Mesendoderm (in vitro differentiated cells): ENCODE results near the gene FAM81B.
A peak's percentile ranks its signal among the peaks of the same experiment; 100 is the strongest.
"Not testable (repeated sequence)": the region's sequence is repeated elsewhere in the genome, so short reads cannot be mapped to it uniquely, and the experiment has no call there.

Experiments
- DNase-seq: peaks from one replicate; pipeline ENCODE4 v3.0.0; 2013
- H2AK5ac ChIP-seq: 2 replicates; pipeline ENCODE4 v1.6.1; 2013; ENCODE audit warnings: low read length, inconsistent platforms
- H2BK120ac ChIP-seq: 2 replicates; pipeline ENCODE4 v1.6.1; 2013; ENCODE audit warnings: low read depth, mild to moderate bottlenecking, low read length, moderate library complexity, mixed read lengths
- H2BK15ac ChIP-seq: replicated peaks from 2 replicates; pipeline ENCODE4 v1.6.1; 2013; ENCODE audit warnings: low read depth, mild to moderate bottlenecking, moderate library complexity
- H2BK5ac ChIP-seq: 2 replicates; pipeline ENCODE4 v1.6.1; 2013; ENCODE audit warnings: low read length, inconsistent platforms
- H3K18ac ChIP-seq: 2 replicates; pipeline ENCODE4 v1.6.1; 2013; ENCODE audit warnings: mild to moderate bottlenecking, low read length, mixed read lengths
- H3K23ac ChIP-seq: one replicate; pipeline ENCODE4 v1.6.1; 2013; ENCODE audit warnings: low read length
- H3K27ac ChIP-seq: 2 replicates; pipeline ENCODE4 v1.5.1; 2013; ENCODE audit warnings: low read depth, mild to moderate bottlenecking, inconsistent platforms, low read length, moderate library complexity
- H3K27me3 ChIP-seq: 2 replicates; pipeline ENCODE4 v1.6.1; 2013; ENCODE audit warnings: low read length, control low read depth, mild to moderate bottlenecking, inconsistent platforms; ENCODE audit not compliant: insufficient read depth, poor library complexity
- H3K36me3 ChIP-seq: 2 replicates; pipeline ENCODE4 v1.6.1; 2013; ENCODE audit warnings: low read length, inconsistent platforms; ENCODE audit not compliant: control insufficient read depth, insufficient read depth
- H3K4ac ChIP-seq: one replicate; pipeline ENCODE4 v1.6.1; 2013; ENCODE audit warnings: low read depth, mild to moderate bottlenecking, low read length, moderate library complexity
- H3K4me1 ChIP-seq: 2 replicates; pipeline ENCODE4 v1.6.1; 2013; ENCODE audit warnings: low read depth, low read length, inconsistent platforms; ENCODE audit not compliant: control insufficient read depth
- H3K4me2 ChIP-seq: 2 replicates; pipeline ENCODE4 v1.6.1; 2013; ENCODE audit warnings: low read length
- H3K4me3 ChIP-seq: 2 replicates; pipeline ENCODE4 v1.5.1; 2013; ENCODE audit warnings: mild to moderate bottlenecking, low read length
- H3K56ac ChIP-seq: one replicate; pipeline ENCODE4 v1.6.1; 2013; ENCODE audit warnings: low read length
- H3K79me1 ChIP-seq: 2 replicates; pipeline ENCODE4 v1.6.1; 2013; ENCODE audit warnings: low read length, inconsistent platforms
- H3K79me2 ChIP-seq: 2 replicates; pipeline ENCODE4 v1.6.1; 2013; ENCODE audit warnings: mild to moderate bottlenecking, low read length; ENCODE audit not compliant: control insufficient read depth, insufficient read depth
- H3K9ac ChIP-seq: 2 replicates; pipeline ENCODE4 v1.6.1; 2013; ENCODE audit warnings: low read length, inconsistent platforms
- H4K5ac ChIP-seq: one replicate; pipeline ENCODE4 v1.6.1; 2013; ENCODE audit warnings: low read length
- H4K8ac ChIP-seq: one replicate; pipeline ENCODE4 v1.6.1; 2013; ENCODE audit warnings: low read depth, mild to moderate bottlenecking, control low read depth, low read length, moderate library complexity
- WGBS: extraction: QIAGEN DNeasy Blood & Tissue Kit; methylation state at CpG from one replicate; pipeline ENCODE4 v1.1.7; 2013; ENCODE audit warnings: low lambda C conversion rate, missing lambda C conversion rate; ENCODE audit not compliant: insufficient coverage; ENCODE audit errors: extremely low coverage; 5-methylcytosine and 5-hydroxymethylcytosine counted together

The FAM81B gene

DNA sequence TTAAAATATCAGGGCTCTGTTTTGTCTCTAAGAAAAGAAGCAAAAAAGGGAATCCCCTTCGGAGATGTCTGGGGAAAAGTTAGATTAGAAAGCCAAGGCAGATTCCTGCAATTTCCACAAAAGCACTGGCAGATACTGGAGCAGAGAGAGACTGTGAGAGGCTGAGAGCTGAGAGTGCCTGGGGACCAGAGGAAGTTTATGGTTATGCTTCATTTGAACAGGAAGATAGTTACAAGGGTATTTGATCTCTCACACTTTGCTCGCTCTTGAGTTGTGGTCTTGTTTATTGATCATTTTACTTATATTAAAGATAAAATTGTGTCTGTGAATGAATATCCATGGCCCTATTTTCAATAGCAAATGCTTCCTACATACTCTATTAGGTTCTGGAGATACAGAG is 32.8 kb upstream of the FAM81B start:
- no peaks in the 10 kb centered on the region for H3K36me3 ChIP-seq
- no peak overlapping the region for H3K4me2 ChIP-seq
- H3K27me3 ChIP-seq, result no peaks in the 10 kb centered on the region
- H3K9ac ChIP-seq, result no peak overlapping the region
- no peak for DNase-seq
- H3K56ac ChIP-seq, result no peak overlapping the region
- no peak overlapping the region for H3K27ac ChIP-seq
- H4K8ac ChIP-seq, result no peak overlapping the region
- no peak overlapping the region for H2BK120ac ChIP-seq
- no peak overlapping the region for H2BK5ac ChIP-seq
- no peak overlapping the region for H3K18ac ChIP-seq
- no peaks in the 10 kb centered on the region for H3K79me2 ChIP-seq
- H4K5ac ChIP-seq, result no peak overlapping the region
- H3K23ac ChIP-seq, result no peak overlapping the region
- H2AK5ac ChIP-seq, result no peak overlapping the region
- H3K4me1 ChIP-seq, result no peaks in the 10 kb centered on the region
- no peak overlapping the region for H2BK15ac ChIP-seq
- no peak overlapping the region for H3K4me3 ChIP-seq
- no CpG with 5 or more reads among the region's 2 CpGs for WGBS
- no peak overlapping the region for H3K4ac ChIP-seq
- H3K79me1 ChIP-seq, result no peaks in the 10 kb centered on the region

DNA sequence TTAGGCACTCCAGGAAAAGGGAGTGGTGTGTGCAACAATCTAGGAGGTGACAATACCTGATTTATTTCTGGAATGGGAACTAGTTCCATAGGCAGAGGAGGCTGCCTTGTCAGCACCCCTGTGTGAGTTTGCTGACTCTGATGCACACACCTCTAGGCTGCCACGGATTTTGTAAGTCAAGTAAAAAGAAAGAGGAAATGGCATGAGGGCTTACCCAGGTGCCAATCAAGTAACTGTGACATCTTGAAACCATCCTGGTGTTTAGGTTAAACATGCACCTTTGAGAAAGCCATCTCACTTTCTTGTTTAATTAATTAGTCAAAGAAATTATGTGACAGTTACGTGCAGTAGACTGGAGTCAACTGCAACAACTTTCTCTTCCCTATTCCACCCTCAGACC is 32.3 kb upstream of the FAM81B start:
- no peak overlapping the region for H2BK5ac ChIP-seq
- no peaks in the 10 kb centered on the region for H3K79me1 ChIP-seq
- no peak overlapping the region for H3K27ac ChIP-seq
- WGBS, result no CpG with 5 or more reads among the region's 2 CpGs
- no peak overlapping the region for H3K4me2 ChIP-seq
- no peak overlapping the region for H4K5ac ChIP-seq
- H3K27me3 ChIP-seq, result no peaks in the 10 kb centered on the region
- H4K8ac ChIP-seq, result no peak overlapping the region
- no peak overlapping the region for H2BK15ac ChIP-seq
- H3K4ac ChIP-seq, result no peak overlapping the region
- H3K23ac ChIP-seq, result no peak overlapping the region
- H3K18ac ChIP-seq, result no peak overlapping the region
- no peaks in the 10 kb centered on the region for H3K79me2 ChIP-seq
- no peaks in the 10 kb centered on the region for H3K4me1 ChIP-seq
- no peak overlapping the region for H3K9ac ChIP-seq
- H3K4me3 ChIP-seq, result no peak overlapping the region
- H2BK120ac ChIP-seq, result no peak overlapping the region
- no peaks in the 10 kb centered on the region for H3K36me3 ChIP-seq
- no peak for DNase-seq
- no peak overlapping the region for H2AK5ac ChIP-seq
- H3K56ac ChIP-seq, result no peak overlapping the region

DNA sequence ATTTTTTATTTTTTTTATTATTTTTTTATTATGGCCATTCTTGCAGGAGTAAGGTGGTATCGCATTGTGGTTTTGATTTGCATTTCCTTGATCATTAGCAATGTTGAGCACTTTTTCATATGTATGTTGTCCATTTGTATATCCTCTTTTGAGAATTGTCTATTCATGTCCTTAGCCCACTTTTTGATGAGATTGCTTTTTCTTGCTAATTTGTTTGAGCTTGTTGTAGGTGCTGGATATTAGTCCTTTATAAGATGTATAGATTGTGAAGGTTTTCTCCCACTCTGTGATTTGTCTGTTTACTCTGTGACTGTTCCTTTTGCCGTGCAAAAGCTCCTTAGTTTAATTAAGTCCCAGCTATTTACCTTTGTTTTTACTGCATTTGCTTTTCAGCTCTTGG is 30.5 kb upstream of the FAM81B start:
- not testable (repeated sequence) for H2BK5ac ChIP-seq, H3K27ac ChIP-seq, H2BK15ac ChIP-seq, H4K8ac ChIP-seq, H3K4me1 ChIP-seq, H3K9ac ChIP-seq, H3K79me2 ChIP-seq, H3K18ac ChIP-seq, H3K23ac ChIP-seq, H3K4ac ChIP-seq, H3K79me1 ChIP-seq, H3K4me3 ChIP-seq, H3K56ac ChIP-seq, H4K5ac ChIP-seq, H2AK5ac ChIP-seq, H3K27me3 ChIP-seq, H3K4me2 ChIP-seq, DNase-seq, H2BK120ac ChIP-seq, H3K36me3 ChIP-seq
- no CpG with 5 or more reads among the region's 2 CpGs for WGBS

DNA sequence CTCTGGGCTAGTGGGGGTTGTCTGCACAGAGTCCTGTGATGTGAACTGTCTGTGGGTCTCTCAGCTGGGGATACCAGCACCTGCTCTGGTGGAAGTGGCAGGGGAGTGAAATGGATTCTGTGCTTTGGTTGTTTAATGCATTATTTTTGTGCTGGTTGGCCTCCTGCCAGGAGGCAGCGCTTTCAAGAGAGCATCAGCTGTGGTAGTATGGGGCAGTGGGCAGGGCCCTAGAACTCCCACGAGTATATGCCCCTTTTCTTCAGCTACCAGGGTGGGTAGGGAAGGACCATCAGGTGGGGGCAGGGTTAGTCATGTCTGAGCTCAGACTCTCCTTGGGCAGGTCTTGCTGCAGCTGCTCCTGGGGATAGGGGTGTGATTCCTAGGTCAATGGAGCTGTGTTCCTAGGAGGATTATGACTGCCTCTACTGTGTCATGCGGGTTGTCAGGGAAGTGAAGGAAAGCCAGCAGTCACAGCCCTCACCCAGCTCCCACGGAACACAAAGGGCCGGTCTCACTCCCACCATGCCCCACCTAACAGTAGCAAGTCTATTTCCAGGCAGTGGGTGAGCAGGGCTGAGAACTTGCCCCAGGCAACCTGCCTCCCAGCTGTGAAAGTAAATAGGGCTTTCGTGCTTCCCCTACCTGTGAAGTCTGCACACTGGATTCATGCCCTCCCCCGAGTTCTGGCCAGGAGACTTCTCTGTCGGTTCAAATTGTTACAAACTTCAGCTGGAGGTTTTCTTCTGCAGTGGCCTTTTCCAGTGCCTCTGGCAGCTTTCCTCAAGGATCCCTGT is 25.7 kb upstream of the FAM81B start:
- Histone ChIP-seq H3K4me2 (no peak overlapping the region), H3K18ac (no peak overlapping the region), H3K23ac (no peak overlapping the region), H3K4me3 (no peak overlapping the region), H3K9ac (no peak overlapping the region), H3K27me3 (no peaks in the 10 kb centered on the region), H3K79me2 (no peaks in the 10 kb centered on the region), H2AK5ac (no peak overlapping the region), H3K4ac (no peak overlapping the region), H4K8ac (no peak overlapping the region), H2BK15ac (no peak overlapping the region), H3K27ac (no peak overlapping the region), H3K36me3 (no peaks in the 10 kb centered on the region), H2BK5ac (no peak overlapping the region), H4K5ac (no peak overlapping the region), H2BK120ac (no peak overlapping the region), H3K4me1 (no peaks in the 10 kb centered on the region), H3K56ac (no peak overlapping the region), H3K79me1 (no peaks in the 10 kb centered on the region)
- no CpG with 5 or more reads among the region's 8 CpGs for WGBS
- DNase-seq, result no peak

DNA sequence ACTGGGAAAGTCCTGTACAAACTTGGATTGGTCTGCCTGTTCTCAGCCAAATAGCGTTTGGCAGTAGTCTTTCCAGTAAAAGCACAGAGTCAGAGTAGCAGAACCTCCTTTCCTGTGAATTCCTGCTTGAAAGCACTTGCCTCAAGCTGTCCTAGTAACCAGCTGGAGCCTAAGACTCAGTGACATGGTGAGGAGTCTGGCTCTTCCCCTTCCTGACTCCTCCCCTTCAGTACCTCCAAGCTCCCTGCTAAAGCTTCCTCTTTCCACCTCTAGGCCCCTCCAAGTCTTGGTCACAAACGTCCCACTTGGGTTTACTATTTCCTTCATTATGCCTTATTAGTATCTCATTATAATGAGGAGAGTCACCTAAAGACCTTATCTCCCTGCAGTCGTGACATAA is 21.4 kb upstream of the FAM81B start:
- WGBS, result no CpG with 5 or more reads among the region's 3 CpGs
- no peak overlapping the region for H3K18ac ChIP-seq
- H3K4me1 ChIP-seq, result no peaks in the 10 kb centered on the region
- no peaks in the 10 kb centered on the region for H3K79me1 ChIP-seq
- H2BK120ac ChIP-seq, result no peak overlapping the region
- no peaks in the 10 kb centered on the region for H3K36me3 ChIP-seq
- no peak overlapping the region for H3K56ac ChIP-seq
- no peaks in the 10 kb centered on the region for H3K79me2 ChIP-seq
- no peak overlapping the region for H3K27ac ChIP-seq
- H3K4me3 ChIP-seq, result no peak overlapping the region
- no peak overlapping the region for H4K8ac ChIP-seq
- H2BK5ac ChIP-seq, result no peak overlapping the region
- H3K27me3 ChIP-seq, result no peaks in the 10 kb centered on the region
- DNase-seq, result peak; percentile 16
- no peak overlapping the region for H3K9ac ChIP-seq
- no peak overlapping the region for H3K4me2 ChIP-seq
- no peak overlapping the region for H4K5ac ChIP-seq
- H2AK5ac ChIP-seq, result no peak overlapping the region
- H2BK15ac ChIP-seq, result no peak overlapping the region
- H3K23ac ChIP-seq, result no peak overlapping the region
- H3K4ac ChIP-seq, result no peak overlapping the region

DNA sequence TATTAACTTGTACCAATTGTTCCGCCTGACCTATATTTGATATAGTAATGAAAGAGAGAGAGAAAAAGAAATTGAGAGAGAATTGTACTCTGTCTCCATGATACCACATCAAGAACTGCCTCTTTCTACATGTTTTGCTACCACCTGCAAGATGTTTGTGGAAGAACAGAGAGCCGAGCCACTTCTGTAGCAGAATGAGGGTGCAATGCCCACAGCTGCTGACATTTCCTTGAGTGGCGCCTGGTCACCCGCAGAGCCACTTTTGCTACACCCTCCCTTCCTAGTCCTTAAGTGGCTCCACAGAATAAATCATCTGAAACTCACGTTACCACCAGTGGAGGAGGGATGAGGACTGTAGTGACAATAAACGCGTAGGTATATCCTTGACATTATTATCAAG is 17.1 kb upstream of the FAM81B start:
- Histone ChIP-seq H3K27me3 (no peaks in the 10 kb centered on the region), H3K79me1 (no peaks in the 10 kb centered on the region), H3K4me3 (no peak overlapping the region), H3K4me2 (no peak overlapping the region), H3K4ac (no peak overlapping the region), H3K9ac (no peak overlapping the region), H3K56ac (no peak overlapping the region), H3K23ac (no peak overlapping the region), H2BK120ac (no peak overlapping the region), H3K18ac (no peak overlapping the region), H3K27ac (no peak overlapping the region), H3K4me1 (no peaks in the 10 kb centered on the region), H2BK5ac (no peak overlapping the region), H4K5ac (no peak overlapping the region), H2BK15ac (no peak overlapping the region), H3K36me3 (no peaks in the 10 kb centered on the region), H2AK5ac (no peak overlapping the region), H4K8ac (no peak overlapping the region), H3K79me2 (no peaks in the 10 kb centered on the region)
- DNase-seq, result no peak
- WGBS, result no CpG with 5 or more reads among the region's 7 CpGs
